DOHH2 (cell line): Measurements from ENCODE around the gene VSIG8.

ENCODE experiments used
- H3F3A ChIP-seq: fragments of 200-600 bp; sonication (generic), shearing (Covaris generic); 2 replicates; pipeline ENCODE4 v1.6.0; 2016; ENCODE audit warnings: antibody characterized with exemption, mild to moderate bottlenecking; ENCODE audit not compliant: control insufficient read depth, insufficient read depth
- H3K27ac ChIP-seq: fragments of 200-600 bp; sonication (generic); 2 replicates; pipeline ENCODE4 v1.5.1; 2014; ENCODE audit warnings: low read depth, mild to moderate bottlenecking, low read length, moderate library complexity
- H3K27me3 ChIP-seq: fragments of 200-600 bp; sonication (generic); 2 replicates; pipeline ENCODE4 v1.6.1; 2014; ENCODE audit warnings: mild to moderate bottlenecking, low read length, mixed read lengths; ENCODE audit not compliant: control insufficient read depth
- H3K36me3 ChIP-seq: fragments of 200-600 bp; sonication (generic); 2 replicates; pipeline ENCODE4 v1.6.1; 2014; ENCODE audit warnings: mild to moderate bottlenecking, low read length, moderate library complexity, mixed read lengths; ENCODE audit not compliant: control insufficient read depth
- H3K4me1 ChIP-seq: fragments of 200-600 bp; sonication (generic); 2 replicates; pipeline ENCODE4 v1.6.1; 2014; ENCODE audit warnings: mild to moderate bottlenecking, low read length, mixed read lengths; ENCODE audit not compliant: control insufficient read depth
- H3K4me2 ChIP-seq: fragments of 200-600 bp; sonication (generic); 2 replicates; pipeline ENCODE4 v1.6.0; 2014; ENCODE audit warnings: mild to moderate bottlenecking, low read length, moderate library complexity
- H3K4me3 ChIP-seq: fragments of 200-600 bp; sonication (generic); 2 replicates; pipeline ENCODE4 v1.5.1; 2014; ENCODE audit warnings: mild to moderate bottlenecking, low read length, mixed read lengths
- H3K79me2 ChIP-seq: fragments of 200-600 bp; sonication (generic); 2 replicates; pipeline ENCODE4 v1.6.1; 2014; ENCODE audit warnings: mild to moderate bottlenecking, low read length, mixed read lengths; ENCODE audit not compliant: control insufficient read depth
- H3K9me2 ChIP-seq: fragments of 200-600 bp; sonication (generic); replicated peaks from 2 replicates; pipeline ENCODE4 v1.6.1; 2014; ENCODE audit warnings: mild to moderate bottlenecking, low read length, mixed read lengths; ENCODE audit not compliant: control insufficient read depth
- H3K9me3 ChIP-seq: fragments of 200-600 bp; sonication (generic); 2 replicates; pipeline ENCODE4 v1.6.1; 2014; ENCODE audit warnings: antibody characterized with exemption, low read length, mixed read lengths; ENCODE audit not compliant: control insufficient read depth, insufficient read depth
- H4K20me1 ChIP-seq: fragments of 200-600 bp; sonication (generic); 2 replicates; pipeline ENCODE4 v1.6.0; 2014; ENCODE audit warnings: low read depth, mild to moderate bottlenecking, antibody characterized with exemption, low read length, moderate library complexity; ENCODE audit not compliant: control insufficient read depth, insufficient read depth
- CTCF ChIP-seq: fragments of 200-600 bp; sonication (generic); IDR thresholded peaks from one replicate; pipeline ENCODE4 v1.5.1; 2014; ENCODE audit warnings: antibody characterized with exemption, mild to moderate bottlenecking, low read depth, low read length; ENCODE audit not compliant: poor library complexity, severe bottlenecking
- EZH2phosphoT487 ChIP-seq: fragments of 200-600 bp; sonication (generic); IDR thresholded peaks from 2 replicates; pipeline ENCODE4 v1.6.1; 2017; ENCODE audit warnings: borderline replicate concordance, mild to moderate bottlenecking, antibody characterized with exemption, low read length, moderate library complexity, mixed read lengths

VSIG8 gene

GRCh38 chr1:159859767-159860322 lies 2.6 kb downstream of the VSIG8 start:
- Histone ChIP-seq H3K9me3 (no peaks in the 10 kb centered on the region), H3K9me2 (no peaks in the 10 kb centered on the region), H3K4me1 (no peaks in the 10 kb centered on the region), H3F3A (no peaks in the 10 kb centered on the region), H3K79me2 (no peaks in the 10 kb centered on the region), H4K20me1 (no peaks in the 10 kb centered on the region), H3K4me3 (no peak overlapping the region), H3K36me3 (no peaks in the 10 kb centered on the region), H3K27me3 (peaks cover 10% of the 10 kb centered on the region), H3K27ac (no peak overlapping the region), H3K4me2 (no peak overlapping the region)
- TF ChIP-seq CTCF (no peak), EZH2phosphoT487 (no peak)

- TF ChIP-seq EZH2phosphoT487 (no peak), CTCF (no peak)
- no peaks in the 10 kb centered on the region for H4K20me1 ChIP-seq
- H3K9me3 ChIP-seq: no peaks in the 10 kb centered on the region
- H3K36me3 ChIP-seq: no peaks in the 10 kb centered on the region
- no peak overlapping the region for H3K27ac ChIP-seq
- no peak overlapping the region for H3K4me2 ChIP-seq
- H3K4me1 ChIP-seq: no peaks in the 10 kb centered on the region
- peaks cover 27% of the 10 kb centered on the region for H3K27me3 ChIP-seq
- no peaks in the 10 kb centered on the region for H3K9me2 ChIP-seq
- H3K4me3 ChIP-seq: no peak overlapping the region
- no peaks in the 10 kb centered on the region for H3F3A ChIP-seq
- no peaks in the 10 kb centered on the region for H3K79me2 ChIP-seq
Observed at GRCh38 chr1:159857889-159858288, 4.6 kb downstream of the VSIG8 start.

- Histone ChIP-seq H3K27ac (no peak overlapping the region), H3K4me1 (no peaks in the 10 kb centered on the region), H3K27me3 (peaks cover 37% of the 10 kb centered on the region), H3K36me3 (no peaks in the 10 kb centered on the region), H3F3A (no peaks in the 10 kb centered on the region), H3K79me2 (no peaks in the 10 kb centered on the region), H3K9me3 (no peaks in the 10 kb centered on the region), H3K9me2 (no peaks in the 10 kb centered on the region), H3K4me2 (no peak overlapping the region), H4K20me1 (no peaks in the 10 kb centered on the region), H3K4me3 (no peak overlapping the region)
- TF ChIP-seq CTCF (no peak), EZH2phosphoT487 (no peak)
Observed at GRCh38 chr1:159856576-159856975, 5.9 kb downstream of the VSIG8 start.
